ENCODE measurements around the gene RBPMS2. TPM values are rescaled to one million over a fixed set of nuclear protein-coding genes. Genes with fewer than 3 reads are reported as not detected.

The RBPMS2 gene
- total RNA-seq, 1 donor from 2014 or later, result not detected

DNA sequence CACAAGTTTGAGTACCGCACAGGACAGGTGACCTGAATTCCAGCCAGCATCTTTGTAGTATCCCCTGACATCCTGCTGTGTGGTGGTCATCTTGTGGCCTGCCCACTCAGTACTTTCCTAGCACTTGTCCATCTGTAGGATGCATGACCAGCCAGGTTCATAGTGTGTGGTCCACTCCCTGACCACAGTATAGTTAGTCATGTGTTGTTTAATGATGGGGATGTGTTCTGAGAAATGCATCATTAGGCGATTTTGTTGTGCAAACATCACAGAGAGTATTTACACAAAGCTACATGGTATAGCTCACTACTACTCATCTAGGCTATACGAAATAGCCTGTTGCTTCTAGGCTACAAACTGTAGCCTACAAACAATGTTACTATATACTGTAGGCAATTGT, 16.9 kb upstream of the RBPMS2 start:
- H3K27me3 ChIP-seq, result no peaks in the 10 kb centered on the region
- TF ChIP-seq, protein P1, sequence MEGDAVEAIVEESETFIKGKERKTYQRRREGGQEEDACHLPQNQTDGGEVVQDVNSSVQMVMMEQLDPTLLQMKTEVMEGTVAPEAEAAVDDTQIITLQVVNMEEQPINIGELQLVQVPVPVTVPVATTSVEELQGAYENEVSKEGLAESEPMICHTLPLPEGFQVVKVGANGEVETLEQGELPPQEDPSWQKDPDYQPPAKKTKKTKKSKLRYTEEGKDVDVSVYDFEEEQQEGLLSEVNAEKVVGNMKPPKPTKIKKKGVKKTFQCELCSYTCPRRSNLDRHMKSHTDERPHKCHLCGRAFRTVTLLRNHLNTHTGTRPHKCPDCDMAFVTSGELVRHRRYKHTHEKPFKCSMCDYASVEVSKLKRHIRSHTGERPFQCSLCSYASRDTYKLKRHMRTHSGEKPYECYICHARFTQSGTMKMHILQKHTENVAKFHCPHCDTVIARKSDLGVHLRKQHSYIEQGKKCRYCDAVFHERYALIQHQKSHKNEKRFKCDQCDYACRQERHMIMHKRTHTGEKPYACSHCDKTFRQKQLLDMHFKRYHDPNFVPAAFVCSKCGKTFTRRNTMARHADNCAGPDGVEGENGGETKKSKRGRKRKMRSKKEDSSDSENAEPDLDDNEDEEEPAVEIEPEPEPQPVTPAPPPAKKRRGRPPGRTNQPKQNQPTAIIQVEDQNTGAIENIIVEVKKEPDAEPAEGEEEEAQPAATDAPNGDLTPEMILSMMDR (IDR thresholded peaks at IDR 0.05), result no peak
- H3K36me3 ChIP-seq, result no peaks in the 10 kb centered on the region
- no peaks in the 10 kb centered on the region for H3K4me1 ChIP-seq
- no peak for DNase-seq (ENCODE audit: low spot score in 2 of 2)
- H3K27ac ChIP-seq, result no peak overlapping the region
- no peaks in the 10 kb centered on the region for H3K9me3 ChIP-seq
- intact Hi-C loops (cut with DNase I), result no loop called here
- H3K4me3 ChIP-seq, result no peak overlapping the region

DNA sequence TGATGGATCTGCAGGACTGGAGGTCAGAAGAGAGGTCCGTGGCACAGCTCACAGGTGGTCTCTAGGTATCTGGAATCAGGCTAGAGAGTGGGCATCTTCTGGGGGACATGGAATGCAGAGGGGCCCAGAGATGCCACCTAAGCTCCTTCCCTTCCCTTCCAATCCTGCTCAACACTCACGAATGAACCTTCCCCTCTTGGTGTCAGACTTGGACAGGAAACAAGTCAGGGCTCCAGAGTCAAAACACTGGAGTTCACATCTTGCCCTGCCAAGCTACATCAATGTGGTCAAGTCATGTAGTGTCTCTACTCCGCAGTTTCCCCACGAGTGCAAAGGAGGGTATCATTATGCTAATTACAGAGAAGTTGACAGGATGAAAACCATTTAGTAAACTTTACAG, 16.0 kb upstream of the RBPMS2 start:
- no peaks in the 10 kb centered on the region for H3K27me3 ChIP-seq
- no peak overlapping the region for H3K27ac ChIP-seq
- no peak overlapping the region for H3K4me3 ChIP-seq
- no peaks in the 10 kb centered on the region for H3K36me3 ChIP-seq
- no peaks in the 10 kb centered on the region for H3K9me3 ChIP-seq
- no peaks in the 10 kb centered on the region for H3K4me1 ChIP-seq
- intact Hi-C loops (cut with DNase I), result no loop called here
- TF ChIP-seq, protein P1 (IDR thresholded peaks at IDR 0.05), result no peak
- no peak for DNase-seq (ENCODE audit: low spot score in 2 of 2)

DNA sequence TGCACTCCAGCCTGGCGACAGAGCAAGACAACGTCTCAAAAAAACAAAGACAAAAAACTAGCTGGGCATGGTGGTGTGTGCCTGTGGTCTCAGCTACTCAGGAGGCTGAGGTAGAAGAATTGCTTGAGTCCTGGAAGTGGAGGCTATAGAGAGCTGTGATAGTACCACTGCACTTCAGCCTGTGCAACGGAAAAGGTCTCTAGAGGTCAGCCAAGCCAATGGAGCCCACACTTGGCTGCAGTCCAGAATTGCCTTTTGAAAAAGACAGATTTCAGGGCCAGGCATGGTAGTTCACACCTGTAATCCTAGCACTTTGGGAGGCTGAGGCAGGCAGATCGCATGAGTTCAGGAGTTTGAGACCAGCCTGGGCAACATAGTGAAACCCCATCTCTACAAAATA, 8.4 kb upstream of the RBPMS2 start:
- Histone ChIP-seq H3K36me3 (no peaks in the 10 kb centered on the region), H3K4me3 (no peak overlapping the region), H3K27ac (no peak overlapping the region), H3K27me3 (no peaks in the 10 kb centered on the region), H3K9me3 (no peaks in the 10 kb centered on the region), H3K4me1 (no peaks in the 10 kb centered on the region)
- no peak for DNase-seq (ENCODE audit: low spot score in 2 of 2)
- intact Hi-C loops (cut with DNase I), result no loop called here
- TF ChIP-seq, protein P1 (IDR thresholded peaks at IDR 0.05), result no peak

DNA sequence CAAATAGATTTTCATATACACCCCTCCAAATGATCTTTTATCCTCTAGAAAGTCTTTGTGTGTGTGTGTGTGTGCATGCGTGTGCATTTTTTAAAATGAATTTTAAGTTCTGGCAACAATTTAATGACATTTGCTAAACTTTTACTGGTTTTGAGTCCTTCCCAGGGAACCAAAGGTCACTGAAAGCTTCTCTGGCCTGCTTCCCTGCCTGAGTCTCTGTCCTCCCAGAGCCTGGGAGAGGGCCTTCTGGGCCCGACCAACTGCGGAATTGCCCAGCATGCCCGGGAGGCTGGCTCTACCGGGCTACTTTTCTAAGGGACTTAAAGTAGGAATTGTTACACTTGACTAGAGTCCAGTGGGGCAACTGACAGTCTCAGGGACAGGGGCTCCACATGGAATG, 7.4 kb upstream of the RBPMS2 start:
- Histone ChIP-seq H3K4me1 (no peaks in the 10 kb centered on the region), H3K9me3 (no peaks in the 10 kb centered on the region), H3K36me3 (no peaks in the 10 kb centered on the region), H3K27ac (no peak overlapping the region), H3K4me3 (no peak overlapping the region), H3K27me3 (no peaks in the 10 kb centered on the region)
- DNase-seq (ENCODE audit: low spot score in 2 of 2), result no peak
- TF ChIP-seq, protein P1 (IDR thresholded peaks at IDR 0.05), result no peak
- intact Hi-C loops (cut with DNase I), result no loop called here

DNA sequence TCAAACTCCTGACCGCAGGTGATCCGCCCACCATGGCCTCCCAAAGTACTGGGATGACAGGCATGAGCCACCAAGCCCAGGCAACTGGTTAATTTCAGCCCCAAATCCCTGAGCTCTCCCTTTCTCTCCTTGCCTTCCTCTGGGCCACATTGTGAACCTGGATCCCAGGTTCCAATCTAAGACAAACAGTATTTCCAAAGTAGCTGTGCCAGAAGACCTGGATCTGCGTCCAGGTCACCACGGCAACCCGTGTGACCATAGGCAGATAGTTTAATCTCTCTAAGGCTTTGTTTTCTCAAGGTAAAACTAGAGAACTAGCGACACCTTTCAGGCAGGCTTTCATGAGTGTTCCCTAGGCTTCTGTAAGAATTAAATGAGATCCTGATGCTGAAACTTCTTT, 5.9 kb upstream of the RBPMS2 start:
- Histone ChIP-seq H3K9me3 (no peaks in the 10 kb centered on the region), H3K4me3 (no peak overlapping the region), H3K27me3 (no peaks in the 10 kb centered on the region), H3K27ac (no peak overlapping the region), H3K4me1 (peaks cover 0 to under 1% of the 10 kb centered on the region in 2 donors), H3K36me3 (no peaks in the 10 kb centered on the region)
- intact Hi-C loops (cut with DNase I), result no loop called here
- TF ChIP-seq, protein P1 (IDR thresholded peaks at IDR 0.05), result no peak
- no peak for DNase-seq (ENCODE audit: low spot score in 2 of 2)

DNA sequence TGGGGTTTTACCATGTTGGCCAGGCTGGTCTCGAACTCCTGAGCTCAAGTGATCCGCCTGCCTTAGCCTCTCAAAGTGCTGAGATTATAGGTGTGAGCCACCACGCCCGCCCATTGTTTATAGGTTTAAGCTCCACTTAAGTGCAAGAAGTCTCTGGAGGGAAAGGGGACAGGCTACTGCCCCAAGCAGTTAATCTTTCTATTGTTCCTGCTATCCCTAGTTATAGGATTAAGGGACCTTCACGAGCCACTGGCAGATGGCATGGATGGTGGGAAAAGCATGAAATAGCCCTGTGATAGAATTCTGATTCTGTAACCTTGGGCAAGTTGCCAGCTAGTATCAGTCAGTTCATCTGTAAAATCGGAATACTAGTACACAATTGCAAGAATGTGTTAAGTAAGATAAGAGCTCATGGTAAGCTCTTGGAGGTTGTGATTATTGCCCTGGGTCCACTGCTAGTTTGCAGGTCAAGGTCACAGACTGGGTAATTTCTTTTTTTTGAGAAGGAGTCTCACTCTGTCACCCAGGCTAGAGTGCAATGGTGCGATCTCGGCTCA, 5.3 kb upstream of the RBPMS2 start:
- H3K36me3 ChIP-seq, result no peaks in the 10 kb centered on the region
- no peak overlapping the region for H3K27ac ChIP-seq
- TF ChIP-seq, protein P1 (IDR thresholded peaks at IDR 0.05), result no peak
- no peaks in the 10 kb centered on the region for H3K9me3 ChIP-seq
- H3K27me3 ChIP-seq, result no peaks in the 10 kb centered on the region
- H3K4me1 ChIP-seq, result peaks cover 3 to 6% of the 10 kb centered on the region in 2 donors
- DNase-seq (ENCODE audit: low spot score in 2 of 2), result no peak
- intact Hi-C loops (cut with DNase I), result no loop called here
- no peak overlapping the region for H3K4me3 ChIP-seq

Measured in ascending aorta (tissue), 2 donors.